GM06990 (cell line): Measurements from ENCODE around the gene DOCK9.

Source experiments
- DNase-seq: peaks from one replicate; pipeline ENCODE4 v3.0.0-alpha.2; 2011; ENCODE audit not compliant: insufficient read length; ENCODE audit errors: extremely low read depth
- H3K27me3 ChIP-seq: replicated peaks from 2 replicates; pipeline ENCODE4 v1.6.0; 2011; ENCODE audit warnings: low read length; ENCODE audit not compliant: control insufficient read depth, insufficient read depth
- H3K36me3 ChIP-seq: 2 replicates; pipeline ENCODE4 v1.5.1; 2011; ENCODE audit warnings: low read length; ENCODE audit not compliant: control insufficient read depth, insufficient read depth
- H3K4me3 ChIP-seq: replicated peaks from 2 replicates; pipeline ENCODE4 v1.5.1; 2011; ENCODE audit warnings: low read depth, mild to moderate bottlenecking, control low read depth, low read length
- CTCF ChIP-seq: IDR thresholded peaks from 2 replicates; pipeline ENCODE4 v1.5.1; 2011; ENCODE audit warnings: low read length, control low read depth, mild to moderate bottlenecking, inconsistent platforms; ENCODE audit not compliant: insufficient read depth, poor library complexity, severe bottlenecking

Gene DOCK9

GRCh38 chr13:98838776-98839175 lies 139.1 kb downstream of the DOCK9 start:
- no peak for TF ChIP-seq CTCF
- Histone ChIP-seq H3K36me3 (no peaks in the 10 kb centered on the region), H3K4me3 (no peak overlapping the region), H3K27me3 (no peaks in the 10 kb centered on the region)
- DNase-seq: no peak

GRCh38 chr13:98837896-98838295 lies 140.0 kb downstream of the DOCK9 start:
- no peak for DNase-seq
- no peak for TF ChIP-seq CTCF
- no peak overlapping the region for H3K4me3 ChIP-seq
- no peaks in the 10 kb centered on the region for H3K36me3 ChIP-seq
- no peaks in the 10 kb centered on the region for H3K27me3 ChIP-seq

- no peak overlapping the region for H3K4me3 ChIP-seq
- no peaks in the 10 kb centered on the region for H3K27me3 ChIP-seq
- DNase-seq: no peak
- H3K36me3 ChIP-seq: no peaks in the 10 kb centered on the region
- TF ChIP-seq CTCF: no peak
Measured at GRCh38 chr13:98835156-98835555, 142.7 kb downstream of the DOCK9 start.

GRCh38 chr13:98834254-98834960 lies 143.5 kb downstream of the DOCK9 start:
- DNase-seq: no peak
- no peak for TF ChIP-seq CTCF
- Histone ChIP-seq H3K4me3 (no peak overlapping the region), H3K36me3 (no peaks in the 10 kb centered on the region), H3K27me3 (no peaks in the 10 kb centered on the region)

GRCh38 chr13:98831236-98831635 lies 146.6 kb downstream of the DOCK9 start:
- Histone ChIP-seq H3K27me3 (no peaks in the 10 kb centered on the region), H3K36me3 (no peaks in the 10 kb centered on the region), H3K4me3 (no peak overlapping the region)
- no peak for DNase-seq
- no peak for TF ChIP-seq CTCF

- Histone ChIP-seq H3K36me3 (no peaks in the 10 kb centered on the region), H3K27me3 (no peaks in the 10 kb centered on the region), H3K4me3 (no peak overlapping the region)
- TF ChIP-seq CTCF: no peak
- DNase-seq: no peak
Measured at GRCh38 chr13:98829541-98829940, 148.3 kb downstream of the DOCK9 start.
